ENCODE data around the gene SCN9A.
"Not testable (repeated sequence)": the region's sequence is repeated elsewhere in the genome, so short reads cannot be mapped to it uniquely, and the experiment has no call there.

Gene SCN9A

DNA sequence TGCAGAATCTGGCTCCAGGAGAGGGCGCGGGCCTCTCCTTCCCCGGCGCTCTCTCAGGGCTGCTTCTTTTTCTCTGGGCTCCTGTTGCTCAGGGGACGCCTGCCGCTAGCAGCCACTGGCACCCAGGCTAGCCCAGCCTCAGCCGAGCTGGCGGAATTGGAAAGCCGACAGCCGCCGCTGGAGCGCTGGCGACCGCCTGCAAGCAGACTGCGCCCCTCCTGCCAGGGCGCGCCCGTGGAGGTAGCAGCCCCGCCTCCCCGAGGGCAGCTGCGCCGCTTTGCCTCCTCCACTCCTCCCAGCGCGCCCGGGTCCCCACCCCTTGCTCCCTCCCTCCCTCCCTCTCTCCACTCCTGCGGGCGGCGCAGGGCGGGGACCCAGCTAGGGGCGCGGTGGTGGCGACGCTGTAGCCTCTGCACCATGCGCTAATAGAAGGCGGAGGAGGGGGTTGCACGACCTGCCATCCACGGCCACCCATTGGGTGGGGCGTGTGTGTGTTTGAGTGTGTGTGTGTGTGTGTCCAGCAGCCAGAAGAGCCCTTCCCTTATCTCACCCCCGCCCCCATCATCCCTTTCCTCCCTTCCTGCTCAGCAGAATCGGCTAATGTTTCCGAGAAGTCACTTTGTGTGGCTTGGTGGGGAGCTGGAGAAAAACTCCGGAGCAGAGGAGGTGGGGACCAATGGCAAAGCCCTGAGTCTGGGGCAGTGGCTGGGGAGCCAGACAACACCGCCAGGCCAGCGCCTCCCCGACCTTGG lies at the start of gene SCN9A:
TSS of gene SCN9A (minus strand) at position 209 of the 752 bp plus-strand sequence. CDS start 64,188 bp downstream, outside the sequence.
- DNase-seq, result peak; percentile 78

DNA sequence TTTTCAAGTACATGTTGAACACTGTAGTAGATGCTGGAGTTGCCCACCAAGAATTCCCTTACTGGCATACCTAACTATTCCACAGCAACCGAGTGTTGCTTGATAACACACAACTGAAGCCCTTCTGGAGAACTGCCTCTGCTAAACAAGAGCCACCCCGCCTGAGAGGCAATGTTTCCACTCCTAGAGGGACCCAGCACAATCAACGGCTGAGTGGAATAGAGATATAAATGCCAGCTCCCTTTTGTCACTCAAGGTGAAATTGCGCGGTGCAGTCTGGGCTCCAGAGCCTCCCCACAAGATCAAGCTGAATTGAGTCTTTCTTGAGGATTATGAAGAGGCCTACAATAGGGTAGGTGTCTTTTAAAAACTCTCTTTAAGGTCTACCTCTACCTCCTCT lies 49.1 kb upstream of the SCN9A start:
- no peak for DNase-seq

DNA sequence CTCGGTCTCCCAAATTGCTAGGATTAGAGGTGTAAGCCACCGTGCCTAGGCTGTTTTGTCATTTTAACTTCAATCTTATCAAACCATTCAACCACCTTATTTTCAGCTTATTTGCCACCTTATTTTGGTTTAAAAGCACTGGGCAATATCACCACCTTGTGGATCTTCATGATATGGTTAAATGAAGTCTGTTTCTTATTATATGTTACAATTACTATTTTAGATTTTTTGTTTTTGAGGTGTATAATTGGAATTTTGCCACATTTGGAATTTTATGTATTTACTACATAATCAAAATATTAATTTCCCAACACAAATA lies 43.8 kb upstream of the SCN9A start:
- DNase-seq, result peak; percentile 6

DNA sequence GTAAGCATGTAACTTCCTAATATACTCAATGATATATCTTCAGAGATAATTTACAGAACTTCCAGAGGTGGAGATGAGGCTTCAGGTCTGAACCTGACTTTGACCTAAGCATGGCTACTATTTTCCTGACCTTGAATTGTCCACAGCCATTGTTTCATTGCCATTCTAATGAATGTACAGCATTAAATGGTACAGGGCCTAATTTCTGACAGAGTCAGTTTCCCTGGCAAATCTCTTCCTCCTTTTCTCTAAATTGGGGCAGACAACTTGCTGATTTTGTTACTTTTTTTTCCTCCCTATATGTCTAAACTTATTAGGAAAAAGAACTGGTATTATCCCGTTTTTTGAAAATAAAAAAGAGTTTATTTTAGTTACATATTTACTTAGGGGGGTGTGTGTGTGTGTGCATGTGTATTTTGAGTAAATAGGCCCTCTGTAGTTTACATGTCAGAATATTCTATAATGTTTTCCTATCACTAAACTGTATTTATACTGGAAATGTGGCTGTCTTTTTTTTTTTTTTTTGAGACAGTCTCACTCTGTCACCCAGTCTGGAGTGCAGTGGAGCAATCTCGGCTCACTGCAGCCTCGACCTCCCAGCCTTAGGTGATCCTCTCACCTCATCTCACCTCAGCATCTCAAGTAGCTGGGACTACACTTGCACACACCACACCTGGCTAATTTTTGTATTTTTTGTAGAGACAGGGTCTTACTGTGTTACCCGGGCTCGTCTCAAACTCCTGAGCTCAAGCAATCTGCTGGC lies 43.3 kb upstream of the SCN9A start:
- no peak for DNase-seq

DNA sequence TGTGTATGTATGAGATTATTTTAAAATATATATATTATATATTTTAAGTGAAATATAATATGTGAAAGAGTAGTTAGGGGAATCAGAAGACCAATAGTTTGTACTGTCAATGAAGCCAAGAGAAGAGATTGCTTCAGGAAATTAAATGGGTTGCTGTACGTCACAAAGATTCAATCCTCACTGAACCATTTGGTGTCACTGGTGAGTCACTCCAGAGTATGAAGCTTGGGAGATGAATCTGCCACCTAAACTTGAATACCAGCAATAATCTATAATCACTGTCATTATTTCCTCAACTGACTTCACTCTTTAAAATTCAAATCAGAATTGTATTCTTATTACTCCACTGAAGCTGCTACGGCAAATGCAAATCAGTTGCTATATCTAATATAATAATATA lies 41.9 kb upstream of the SCN9A start:
- DNase-seq, result no peak

DNA sequence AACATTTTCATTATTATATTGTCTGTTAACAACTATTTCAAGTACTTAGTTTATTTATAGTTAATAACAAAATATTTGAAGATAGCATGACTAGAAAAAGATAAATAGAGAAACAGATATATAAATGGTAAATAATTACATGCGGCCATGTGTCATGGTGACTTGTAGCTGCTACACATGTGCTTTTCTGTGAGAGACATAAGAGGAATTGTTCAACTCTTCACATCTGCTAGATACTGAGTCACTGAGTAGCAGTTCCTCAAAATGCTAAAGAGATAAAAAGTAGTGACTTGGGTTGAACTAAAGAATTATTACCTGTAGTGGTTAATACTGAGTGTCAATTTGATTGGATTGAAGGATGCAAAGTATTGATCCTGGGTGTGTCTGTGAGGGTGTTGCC lies 37.5 kb upstream of the SCN9A start:
- DNase-seq, result no peak

DNA sequence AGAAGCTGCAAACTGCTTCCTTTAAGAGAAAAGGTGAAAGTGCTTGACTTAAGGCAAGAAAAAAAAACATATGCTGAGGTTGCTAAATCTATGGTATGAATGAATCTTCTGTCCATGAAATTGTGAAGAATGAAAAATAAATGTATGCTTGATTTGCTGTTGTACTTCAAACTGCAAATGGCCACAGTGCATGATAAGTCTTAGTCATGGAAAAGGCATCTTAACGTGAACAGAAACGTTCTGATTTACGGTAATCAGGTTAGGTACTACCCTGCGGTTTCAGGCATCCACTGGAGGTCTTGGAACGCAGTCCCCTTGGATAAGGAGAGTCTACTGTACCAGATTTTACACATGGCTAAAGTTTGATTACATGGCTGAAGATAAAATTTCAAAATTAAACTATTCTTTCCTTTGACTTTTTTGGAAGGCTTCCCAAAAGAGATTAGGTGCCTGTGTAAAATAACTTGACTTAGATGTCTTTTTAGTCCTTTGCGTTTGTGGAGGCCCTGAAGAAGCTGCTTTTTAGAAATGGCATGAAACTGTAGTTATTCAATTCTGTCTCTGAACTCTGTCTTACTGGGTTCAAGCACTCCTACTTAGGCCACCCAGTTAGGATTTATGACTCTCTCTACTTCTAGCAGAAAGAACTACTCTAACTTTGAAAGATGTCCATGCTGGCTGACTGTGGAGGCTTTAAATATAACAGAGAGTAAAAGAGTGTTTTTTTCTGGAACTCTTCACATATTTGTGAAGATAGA lies 35.9 kb upstream of the SCN9A start:
- no peak for DNase-seq

DNA sequence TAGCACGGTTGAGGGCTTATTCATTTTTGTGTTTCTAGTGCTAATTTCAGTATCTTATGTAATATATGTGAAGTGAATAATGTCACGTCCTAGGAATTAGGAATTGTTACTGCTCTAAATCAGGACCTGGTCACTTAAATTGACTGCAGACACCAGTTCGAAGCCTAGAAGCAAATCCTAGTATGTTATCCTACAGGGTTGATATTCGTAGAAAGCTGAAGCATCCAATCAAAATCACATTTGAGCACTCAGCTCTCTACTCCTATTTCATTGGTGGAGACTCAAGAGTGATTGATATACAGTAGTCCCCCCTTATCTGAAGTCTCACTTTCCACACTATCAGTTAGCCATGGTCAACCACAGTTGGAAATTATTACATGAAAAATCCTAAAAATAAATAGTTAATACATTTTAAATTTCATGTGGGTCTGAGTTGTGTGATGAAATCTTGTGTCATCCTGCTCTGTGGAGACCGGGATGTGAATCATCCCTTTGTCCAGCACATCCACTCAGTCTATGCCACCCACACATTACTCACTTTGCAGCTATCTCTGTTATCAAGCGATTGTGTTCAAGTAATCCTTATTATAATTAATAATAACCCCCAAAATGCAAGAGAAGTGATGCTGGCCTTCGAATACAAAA lies 35.2 kb upstream of the SCN9A start:
- no peak for DNase-seq

DNA sequence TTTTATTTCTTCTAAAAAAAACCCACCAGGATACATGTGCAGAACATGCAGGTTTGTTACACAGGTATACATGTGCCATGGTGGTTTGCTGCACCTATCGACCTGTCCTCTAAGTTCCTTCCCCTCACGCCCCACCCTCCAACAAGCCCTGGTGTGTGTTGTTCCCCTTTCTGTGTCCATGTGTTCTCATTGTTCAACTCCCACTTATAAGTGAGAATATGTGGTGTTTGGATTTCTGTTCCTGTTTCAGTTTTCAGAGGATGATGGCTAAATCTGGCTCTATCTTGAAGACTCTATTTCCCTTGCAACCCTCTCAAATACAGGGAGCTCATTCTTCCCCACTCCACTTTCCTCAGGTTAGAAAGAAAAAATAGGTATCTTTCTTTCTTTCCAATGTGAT lies 32.0 kb upstream of the SCN9A start:
- DNase-seq, result not testable (repeated sequence)

DNA sequence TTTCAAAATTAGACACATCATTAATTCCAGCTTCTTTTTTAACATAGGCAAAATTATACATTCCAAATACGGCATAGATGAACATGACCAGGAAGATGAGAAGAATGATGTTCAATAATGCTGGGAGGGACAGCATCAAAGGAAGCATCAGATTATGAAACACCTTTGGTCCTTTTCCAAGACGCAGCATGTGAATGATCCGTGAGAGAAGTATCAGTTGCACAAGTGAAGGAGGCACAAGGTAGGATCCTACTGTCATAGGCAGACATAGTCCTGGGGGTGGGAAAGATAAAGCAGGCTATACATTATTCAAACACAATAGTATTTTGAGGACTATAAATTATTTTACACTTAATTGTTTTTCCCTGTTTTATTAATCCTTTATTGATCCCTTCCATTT lies 30.6 kb upstream of the SCN9A start:
- no peak for DNase-seq

DNA sequence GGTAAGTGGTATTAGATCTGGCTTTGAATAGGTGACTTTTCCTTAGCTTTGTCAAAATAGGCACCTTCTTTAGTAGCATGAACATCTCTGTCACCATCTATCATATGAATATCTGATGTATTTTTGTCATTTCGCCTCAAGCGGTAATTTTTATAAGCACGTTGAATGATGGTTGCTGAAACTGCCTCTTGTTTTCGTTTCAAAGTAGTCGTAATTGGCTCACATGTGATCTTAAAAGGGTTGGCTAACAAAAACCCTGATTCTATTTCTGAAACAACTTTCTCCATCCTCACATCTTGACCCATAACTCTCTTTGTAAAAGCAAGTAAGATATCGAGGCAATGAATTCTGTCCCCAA lies 29.8 kb upstream of the SCN9A start:
- no peak for DNase-seq

DNA sequence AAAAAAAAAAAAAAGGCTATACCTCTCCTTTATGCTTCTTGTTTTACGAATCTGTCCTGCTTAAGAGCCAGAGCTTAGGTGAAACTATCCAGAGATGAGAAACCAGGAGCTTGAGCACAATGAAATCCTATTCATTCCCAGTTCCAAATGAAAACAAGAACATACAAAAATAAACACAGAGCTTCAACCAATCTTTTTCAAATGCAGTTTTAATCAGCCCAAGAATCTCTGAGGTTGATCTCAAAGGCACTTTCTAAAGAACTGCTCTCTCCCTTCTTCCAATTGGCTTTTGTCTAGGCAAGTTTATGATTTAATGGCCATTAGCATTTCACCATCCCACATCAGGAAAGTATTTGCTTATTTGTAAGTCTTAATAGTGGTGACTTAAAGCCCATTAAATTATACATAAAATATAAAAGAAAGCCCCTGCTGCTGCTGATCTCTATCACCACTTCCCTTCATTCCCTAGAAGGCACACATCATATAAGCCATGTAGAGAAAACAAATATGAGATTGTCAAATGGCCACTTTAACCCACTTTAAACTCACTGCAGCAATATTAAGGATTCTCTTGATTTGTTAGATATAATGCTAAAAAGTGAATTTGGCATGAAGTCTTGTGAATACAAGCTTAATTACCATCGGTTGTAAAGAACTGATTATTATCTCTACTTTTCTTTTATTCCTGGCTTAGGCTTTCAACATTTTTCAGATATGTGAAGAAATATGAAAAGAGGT lies 29.3 kb upstream of the SCN9A start:
- DNase-seq, result no peak

DNA sequence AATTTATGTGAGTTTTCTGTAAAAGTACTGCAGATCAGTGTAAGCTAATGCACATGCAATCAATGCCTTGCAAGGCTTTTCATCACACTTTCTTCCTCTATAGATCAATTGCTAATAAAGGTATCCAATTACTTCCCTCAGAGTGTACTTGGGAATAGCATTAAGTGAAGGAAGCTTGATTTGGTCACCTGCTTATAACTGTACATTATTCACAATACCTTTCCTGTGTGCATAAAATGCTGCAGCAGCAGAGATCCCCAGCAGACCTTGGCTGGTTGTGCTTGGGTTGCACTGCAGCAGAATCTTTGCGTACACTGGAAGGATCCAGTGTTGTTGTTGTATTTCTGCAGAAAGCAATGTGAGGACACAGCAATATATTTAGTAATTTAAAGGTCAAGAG lies 18.5 kb upstream of the SCN9A start:
- no peak for DNase-seq

DNA sequence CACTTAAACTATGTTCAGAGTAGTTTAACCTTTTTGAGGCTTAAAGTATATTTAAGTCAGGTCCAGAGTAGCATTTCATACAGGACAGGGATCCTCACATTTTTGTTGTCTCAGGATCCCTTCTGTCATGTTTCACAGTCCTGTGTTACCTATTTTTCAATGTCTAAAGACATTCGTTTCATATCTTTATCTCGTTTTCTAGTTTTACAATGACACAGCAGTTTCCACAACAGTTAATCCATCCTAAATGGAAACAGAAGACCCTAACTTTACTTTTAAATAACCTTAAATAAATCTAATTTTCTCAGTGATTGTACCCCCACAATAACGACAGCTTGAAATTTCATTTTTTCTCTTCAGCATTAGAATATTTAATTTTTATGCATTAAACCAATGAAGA lies 17.3 kb upstream of the SCN9A start:
- DNase-seq, result no peak

DNA sequence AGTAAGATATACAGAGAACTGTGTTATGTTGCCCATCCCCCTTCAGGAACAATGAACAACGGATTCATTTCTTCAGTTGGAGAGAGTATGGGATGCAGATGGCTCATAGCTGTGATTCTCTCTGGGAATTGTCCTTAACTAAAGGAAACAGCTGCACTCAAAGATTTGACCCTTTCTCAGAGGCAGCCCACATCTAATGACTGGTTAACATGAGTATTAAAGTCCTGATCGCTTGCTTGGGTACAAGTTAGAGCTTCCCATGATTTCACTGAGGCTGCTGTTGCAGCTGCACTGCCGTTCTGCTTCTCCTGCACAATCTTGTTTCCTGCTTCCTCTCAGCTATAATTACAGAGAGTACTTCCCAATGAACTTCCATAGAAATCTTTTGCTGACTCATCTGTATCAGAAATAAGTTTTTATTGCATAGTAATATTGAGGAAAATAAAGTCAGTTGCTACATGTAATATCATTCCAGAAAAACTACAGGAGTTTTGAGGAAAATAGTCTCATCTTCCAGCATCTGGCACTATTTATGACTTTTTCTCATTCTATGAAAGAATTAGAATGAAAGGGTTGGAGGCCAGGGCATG lies 12.8 kb upstream of the SCN9A start:
- DNase-seq, result no peak

DNA sequence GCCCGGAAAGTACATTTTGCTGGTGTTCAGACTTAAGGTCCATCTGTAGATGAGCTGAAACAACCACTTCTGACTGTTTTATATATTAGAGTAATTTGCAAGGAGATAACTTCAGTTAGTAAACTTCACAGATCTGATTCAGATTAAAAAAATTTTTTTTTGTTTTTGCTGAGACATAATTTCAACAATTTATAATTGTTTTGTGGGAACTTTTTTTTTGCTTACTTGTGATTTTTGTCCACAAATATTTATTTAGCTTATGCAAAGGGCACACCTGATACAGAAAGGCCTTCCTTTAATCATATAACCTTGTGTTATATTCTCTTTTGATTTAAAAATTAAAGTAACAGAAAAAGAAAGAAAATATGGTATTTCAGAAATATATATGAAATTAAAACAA lies 9.6 kb upstream of the SCN9A start:
- DNase-seq, result no peak

DNA sequence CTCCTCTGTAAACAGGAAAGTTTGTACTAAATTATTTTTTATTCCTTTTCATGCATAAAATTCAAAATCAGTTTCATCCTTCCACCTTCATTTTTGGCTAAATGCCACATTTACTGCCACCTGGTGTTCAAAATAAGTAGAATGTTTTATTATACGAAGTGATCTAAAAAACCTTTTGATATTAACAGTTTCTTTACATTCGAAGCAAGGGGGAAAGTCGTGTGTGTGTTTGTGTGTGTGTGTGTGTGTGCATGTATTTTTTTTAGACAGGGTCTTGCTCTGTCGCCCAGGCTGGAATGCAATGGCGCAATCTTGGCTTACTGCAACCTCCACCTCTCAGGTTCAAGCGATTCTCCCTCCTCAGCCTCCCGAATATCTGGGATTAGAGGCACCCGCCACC lies 9.0 kb upstream of the SCN9A start:
- DNase-seq, result no peak

DNA sequence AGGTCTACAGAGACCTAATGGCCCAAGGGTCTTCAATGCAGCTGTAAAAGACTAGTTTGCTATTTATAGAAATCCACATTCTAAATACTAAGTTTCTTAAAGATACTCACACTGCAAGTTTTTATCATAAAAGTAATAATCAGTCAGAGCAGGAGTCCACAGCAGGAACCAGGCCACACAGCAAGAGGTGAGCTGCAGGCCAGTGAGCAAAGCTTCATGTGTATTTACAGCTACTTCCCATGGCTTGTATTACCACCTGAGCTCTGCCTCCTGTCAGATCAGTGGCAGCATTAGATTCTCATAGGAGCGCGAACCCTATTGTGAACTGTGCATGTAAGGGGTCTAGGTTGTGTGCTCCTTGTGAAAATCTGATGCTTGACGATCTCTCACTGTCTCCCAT lies 6.7 kb upstream of the SCN9A start:
- DNase-seq, result no peak

DNA sequence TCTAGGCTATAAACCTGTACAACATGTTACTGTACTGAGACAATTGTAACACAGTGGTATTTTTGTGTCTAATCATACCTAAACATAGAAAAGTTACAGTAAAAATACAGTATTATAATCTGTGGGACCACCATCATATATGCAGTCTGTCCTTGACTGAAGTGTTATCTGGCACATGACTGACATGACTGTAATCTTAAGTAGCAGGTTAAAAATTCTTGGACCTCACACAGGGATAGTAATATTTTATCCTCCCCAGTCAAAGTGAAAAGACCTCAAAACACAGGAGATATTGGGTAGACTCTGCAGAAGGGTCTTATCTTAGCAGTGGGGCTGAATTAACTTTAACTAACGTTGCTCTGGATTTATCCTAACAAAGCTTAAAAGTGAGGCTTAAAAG lies 4.9 kb upstream of the SCN9A start:
- no peak for DNase-seq

DNA sequence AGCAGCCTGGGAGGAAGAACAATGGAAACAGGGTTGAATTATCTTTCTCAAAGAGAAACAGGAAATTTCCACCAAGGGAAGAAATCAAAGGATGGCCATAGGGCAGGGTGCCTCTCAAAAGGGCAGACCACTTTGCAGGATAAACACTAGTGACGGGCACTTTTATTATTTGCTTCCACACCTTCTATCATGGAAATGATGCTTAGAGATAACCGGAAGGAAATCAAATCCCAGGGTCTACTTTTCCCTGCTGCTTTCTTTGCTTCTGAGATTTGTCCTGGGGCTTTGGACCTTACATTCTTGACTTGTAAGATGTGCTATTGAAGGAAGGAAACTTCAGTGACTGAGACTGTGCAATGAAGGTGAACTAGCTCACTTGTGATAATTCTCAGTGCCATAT lies 1.1 kb upstream of the SCN9A start:
- DNase-seq, result no peak

DNA sequence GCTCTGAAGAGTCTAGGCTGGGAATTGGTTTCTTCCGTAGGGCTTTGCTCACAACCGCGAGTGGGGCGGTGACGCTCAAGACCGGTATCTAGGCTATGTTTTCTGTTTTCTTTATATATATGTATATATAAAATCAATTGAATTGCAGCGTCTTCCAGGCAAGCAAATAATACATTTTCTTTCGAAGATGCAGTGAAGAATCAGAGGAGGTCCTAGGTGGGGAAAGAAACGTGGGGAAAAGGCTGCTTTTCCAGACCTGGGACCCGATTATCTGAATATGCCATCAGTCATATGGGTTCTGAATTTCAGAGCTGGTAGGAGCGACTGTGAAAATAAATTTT lies 714 bp upstream of the SCN9A start:
- no peak for DNase-seq

DNA sequence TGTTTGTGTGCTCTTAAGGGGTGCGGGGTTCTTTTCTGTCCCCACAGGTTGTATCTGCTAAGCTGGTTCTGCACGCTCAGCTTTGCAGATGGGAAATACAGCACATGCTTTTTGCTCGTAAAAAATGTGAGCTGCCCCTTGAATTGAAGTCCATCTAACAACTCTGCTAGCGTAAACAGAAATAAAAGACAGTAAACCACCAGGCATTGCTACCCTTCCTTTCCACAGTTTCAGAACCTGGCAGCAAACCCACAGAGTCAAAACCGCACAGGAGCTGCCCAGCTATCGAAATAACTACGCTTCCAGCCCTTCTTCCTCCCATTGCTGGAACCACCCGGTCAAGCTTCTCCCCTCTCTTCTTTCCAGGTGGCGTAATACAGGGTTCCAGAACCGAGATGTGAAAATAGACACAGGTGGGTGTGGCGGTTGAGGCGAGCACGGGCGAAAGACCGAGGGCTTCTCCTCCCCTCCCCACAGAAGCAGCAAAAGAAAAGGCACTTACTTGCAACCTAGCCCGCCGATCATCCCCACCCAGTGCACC lies 479 bp downstream of the SCN9A start:
- peak; percentile 78 for DNase-seq
